Kidney tubule cell (primary cell): ENCODE data around the gene ANKH.
"Not testable (repeated sequence)": the region's sequence is repeated elsewhere in the genome, so short reads cannot be mapped to it uniquely, and the experiment has no call there.

Source experiments
- DNase-seq: peaks from one replicate; pipeline ENCODE4 v3.0.0-alpha.2; 2018; ENCODE audit warnings: low spot score

Gene ANKH

GRCh38 chr5:14871214-14872069 lies at the start of gene ANKH:
Gene ANKH, minus strand, starts transcription at chr5:14871778. Its CDS starts 331 bp downstream, at chr5:14871447.
- peak; percentile 83 for DNase-seq

GRCh38 chr5:14920121-14920520 lies 48.5 kb upstream of the ANKH start:
- DNase-seq: no peak

DNA sequence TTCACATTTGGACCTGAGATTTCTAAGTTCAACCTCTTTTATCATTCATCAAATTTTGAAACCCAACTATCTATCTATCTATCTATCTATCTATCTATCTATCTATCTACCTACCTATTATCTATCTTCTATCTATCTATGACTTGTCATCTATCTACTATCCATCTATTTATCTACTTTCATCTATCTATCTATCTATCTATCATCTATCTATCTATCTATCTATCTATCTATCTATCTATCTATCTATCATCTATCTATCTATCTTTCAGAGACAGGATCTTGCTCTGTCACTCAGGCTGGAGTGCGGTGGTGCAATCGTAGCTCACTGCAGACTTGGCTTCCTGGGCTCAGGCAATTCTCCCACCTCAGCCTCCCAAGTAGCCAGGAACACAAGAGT lies 47.5 kb upstream of the ANKH start:
- DNase-seq: not testable (repeated sequence)

GRCh38 chr5:14917719-14918118 lies 46.1 kb upstream of the ANKH start:
- no peak for DNase-seq

GRCh38 chr5:14915291-14915952 lies 43.8 kb upstream of the ANKH start:
- DNase-seq: no peak

GRCh38 chr5:14914623-14915260 lies 43.2 kb upstream of the ANKH start:
- peak; percentile 25 for DNase-seq

- no peak for DNase-seq
Observed at GRCh38 chr5:14914193-14914592, 42.6 kb upstream of the ANKH start.

GRCh38 chr5:14913096-14913495 lies 41.5 kb upstream of the ANKH start:
- DNase-seq: no peak

- no peak for DNase-seq
Observed at GRCh38 chr5:14912206-14912605, 40.6 kb upstream of the ANKH start.

DNA sequence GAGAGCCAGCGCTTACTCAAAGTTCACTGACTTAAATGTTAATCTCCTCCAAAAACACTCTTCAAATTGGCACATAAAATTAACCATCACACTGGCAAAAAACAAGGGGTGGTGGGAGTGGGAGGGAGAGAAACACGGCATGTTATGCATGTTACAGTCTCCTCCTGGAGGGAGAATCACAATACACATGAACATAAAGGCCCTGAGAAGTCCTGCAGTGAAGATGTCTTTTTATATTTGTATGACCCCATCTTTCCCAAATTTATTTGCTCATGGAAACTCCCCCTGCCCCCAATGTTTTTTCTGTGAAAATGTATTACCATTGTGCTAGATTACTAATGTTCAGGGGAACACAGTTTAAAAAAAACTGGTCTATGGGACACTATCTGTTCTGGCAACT lies 37.8 kb upstream of the ANKH start:
- DNase-seq: no peak

DNA sequence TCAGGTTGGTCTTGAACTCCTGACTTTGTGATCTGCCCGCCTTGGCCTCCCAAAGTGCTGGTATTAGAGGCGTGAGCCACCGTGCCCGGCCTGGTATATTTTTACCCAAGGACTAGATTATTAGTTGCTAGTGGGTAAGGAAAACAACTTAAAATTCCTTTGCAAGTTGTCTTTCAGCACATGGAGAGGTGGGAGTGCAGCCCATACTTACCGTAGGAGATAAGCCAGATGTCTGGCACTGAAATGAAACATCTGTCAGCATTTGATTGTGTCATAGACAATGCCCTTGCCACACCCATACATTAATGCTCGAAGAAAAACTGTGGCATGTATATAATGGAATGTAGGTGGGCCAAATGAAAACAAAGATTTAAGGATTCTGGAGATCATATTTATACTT lies 36.6 kb upstream of the ANKH start:
- DNase-seq: no peak

GRCh38 chr5:14906628-14907027 lies 35.0 kb upstream of the ANKH start:
- no peak for DNase-seq

DNA sequence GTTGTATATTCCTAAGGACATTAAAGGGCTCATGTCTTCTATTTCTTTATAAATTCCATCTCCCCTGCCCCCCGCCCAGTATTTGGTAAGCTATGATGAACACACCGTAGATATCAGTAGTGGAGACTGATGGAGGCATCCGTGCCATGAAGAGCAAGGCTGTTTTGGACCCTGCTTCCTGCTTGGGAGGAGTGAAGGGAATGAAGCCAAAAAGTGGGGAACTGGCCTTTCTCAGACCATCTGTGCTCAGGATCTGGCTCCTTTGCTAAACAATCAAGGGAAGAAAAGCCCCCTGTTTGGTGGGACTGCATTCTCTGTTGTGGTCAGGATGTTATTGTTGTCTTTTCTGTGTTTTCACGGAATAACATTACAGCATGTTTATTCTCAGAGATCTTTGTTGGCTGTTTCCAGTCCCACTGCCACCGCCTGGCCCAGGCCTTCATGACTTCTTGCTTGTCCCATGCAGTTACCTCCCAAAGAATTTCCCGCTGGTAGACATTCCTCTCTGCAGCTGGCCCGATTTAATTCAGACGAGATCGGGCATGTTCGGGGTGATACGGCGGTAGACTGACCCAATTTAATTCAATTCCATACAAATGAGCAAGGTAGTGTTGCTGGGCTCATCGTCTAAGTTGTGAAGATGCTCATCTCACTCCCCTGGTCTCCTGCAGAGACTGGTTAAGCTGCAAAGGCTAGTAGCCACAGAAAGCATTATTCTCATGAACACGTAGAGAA lies 31.4 kb upstream of the ANKH start:
- DNase-seq: no peak

DNA sequence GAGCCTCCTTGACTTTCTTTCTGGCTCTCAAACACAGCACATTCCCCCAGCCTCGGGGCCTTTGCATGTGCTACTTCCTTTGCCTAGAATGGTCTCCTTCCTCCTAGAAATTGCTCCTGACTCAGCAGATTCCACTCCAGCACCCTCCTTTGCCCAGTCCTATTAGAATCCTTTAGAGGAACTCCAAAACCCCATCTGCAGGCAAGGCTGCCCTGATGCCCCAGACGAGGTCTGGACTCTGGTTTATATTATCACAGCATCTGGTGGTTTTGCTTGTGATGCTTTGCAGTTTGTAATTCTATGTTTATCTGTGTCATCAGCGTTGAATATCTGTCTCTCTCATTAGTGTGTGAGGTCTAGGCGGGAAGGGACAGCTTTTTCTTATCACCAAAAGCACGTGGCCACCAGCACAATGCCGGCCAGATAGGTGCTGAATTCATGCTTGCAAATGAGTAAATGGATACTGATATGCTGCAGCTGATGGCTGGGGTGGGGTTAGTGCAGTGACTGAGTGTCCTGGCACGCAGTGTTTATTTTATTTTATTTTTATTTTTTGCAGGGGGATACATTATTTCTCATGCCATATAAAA lies 30.0 kb upstream of the ANKH start:
- no peak for DNase-seq

DNA sequence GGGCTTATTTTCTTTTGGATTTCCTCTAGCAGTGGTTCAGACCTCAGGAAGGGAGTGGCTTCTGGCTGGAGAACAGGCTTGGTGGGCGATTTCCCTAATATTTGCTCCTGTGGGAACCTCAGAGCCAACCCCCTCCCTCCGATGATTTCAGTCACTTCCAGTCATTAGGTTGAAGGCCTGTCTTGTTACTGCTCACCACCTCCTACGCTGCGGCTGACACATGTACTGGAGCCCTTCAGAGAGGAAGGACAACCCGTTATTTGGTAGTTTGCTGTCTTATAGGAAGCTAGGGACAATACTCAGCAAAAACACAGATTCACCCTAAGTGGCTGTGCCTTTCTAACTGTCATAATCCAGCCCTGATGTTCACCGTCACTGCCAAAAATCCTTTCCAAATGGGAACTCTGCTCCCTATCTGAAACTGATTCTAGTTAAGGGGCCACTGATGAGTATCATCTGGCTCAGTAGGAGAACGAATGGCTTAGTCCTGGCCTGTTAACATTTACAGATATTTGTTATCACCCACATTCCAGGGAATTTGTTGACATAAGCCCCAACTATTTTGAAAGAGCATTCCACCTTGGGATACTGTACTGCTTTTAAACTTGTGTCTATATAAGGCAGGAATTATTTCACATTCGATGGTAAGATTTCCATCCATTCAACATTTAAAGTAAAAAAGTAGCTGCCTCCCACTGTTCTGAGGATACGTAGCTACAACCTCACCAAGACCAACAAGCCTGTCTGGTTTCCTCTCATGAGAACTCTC lies 29.3 kb upstream of the ANKH start:
- DNase-seq: no peak

- no peak for DNase-seq
Observed at GRCh38 chr5:14896131-14896530, 24.6 kb upstream of the ANKH start.

GRCh38 chr5:14895301-14895700 lies 23.7 kb upstream of the ANKH start:
- no peak for DNase-seq

GRCh38 chr5:14894748-14895147 lies 23.2 kb upstream of the ANKH start:
- DNase-seq: no peak

GRCh38 chr5:14893381-14893780 lies 21.8 kb upstream of the ANKH start:
- DNase-seq: no peak

DNA sequence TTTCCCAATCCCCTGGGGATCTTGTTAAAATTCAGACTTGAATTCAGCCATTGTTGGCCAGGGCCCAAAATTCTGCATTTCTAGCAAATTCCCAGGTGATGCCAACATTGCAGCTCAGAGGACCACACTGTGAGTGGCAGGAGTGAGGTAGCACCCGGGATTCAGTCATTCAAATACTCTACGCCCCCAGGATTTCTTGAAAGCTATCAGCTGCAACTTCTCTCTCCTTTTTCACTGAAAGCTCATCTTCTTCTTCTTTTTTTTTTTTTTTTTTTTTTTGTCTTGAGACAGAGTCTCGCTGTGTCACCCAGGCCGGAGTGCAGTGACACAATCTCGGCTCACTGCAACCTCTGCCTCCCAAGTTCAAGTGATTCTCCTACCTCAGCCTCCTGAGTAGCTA lies 19.3 kb upstream of the ANKH start:
- no peak for DNase-seq

DNA sequence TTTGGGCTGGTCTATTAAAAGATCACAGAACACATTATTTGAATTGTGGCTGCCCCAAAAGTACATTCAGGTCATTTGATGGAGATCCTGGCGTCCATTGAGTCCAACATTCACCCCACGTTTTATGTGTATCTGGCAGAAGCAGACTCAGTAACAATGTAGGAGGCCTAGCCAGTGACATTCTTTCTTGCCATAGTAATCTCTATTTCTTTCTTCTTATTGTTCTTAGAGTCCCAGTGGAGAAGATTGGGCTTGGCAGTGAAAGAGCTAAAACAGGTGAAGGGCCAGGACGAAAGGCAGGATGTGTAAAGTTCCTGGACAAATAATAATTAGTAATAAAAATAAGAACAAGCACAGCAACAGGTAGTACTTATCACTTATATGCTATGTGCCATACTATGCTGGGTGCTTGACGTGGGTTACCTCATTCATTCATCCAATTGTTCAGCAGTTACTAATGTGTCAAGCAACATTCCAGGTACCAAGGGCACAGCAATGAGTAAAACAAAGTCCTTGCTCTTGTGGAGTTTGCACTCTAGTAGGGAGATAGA lies 12.6 kb upstream of the ANKH start:
- DNase-seq: no peak
